Measurements from ENCODE around the gene C1QTNF12.

- no peak for TF ChIP-seq CTCF (IDR thresholded peaks at IDR 0.05; ENCODE audit: low read length)
- no peak for TF ChIP-seq EZH2 (optimal IDR thresholded peaks at IDR 0.05; ENCODE audit: low read depth, low read length)
Measured at GRCh38 chr1:1207571-1207892, 39.0 kb downstream of the C1QTNF12 start.

All from MM.1S (cell line).